Esophagus muscularis mucosa (tissue), 4 donors: ENCODE data around the gene SLC9A4.

Experiments
- CTCF ChIP-seq, 3 experiments: fragments of 200-600 bp in 2 of 3; fragments of 450-650 bp in 1 of 3; sonication (generic) in 2 of 3; IDR thresholded peaks; one replicate each; pipeline ENCODE4 v1.5.1; 2017 to 2019; ENCODE audit warnings: antibody characterized with exemption in 3 of 3, mild to moderate bottlenecking in 2 of 3, moderate library complexity in 1 of 3
- EP300 ChIP-seq: sonication (generic); formaldehyde crosslinking; IDR thresholded peaks from one replicate; pipeline ENCODE4 v1.6.1; 2017; ENCODE audit warnings: antibody characterized with exemption
- POLR2A ChIP-seq: fragments of 450-650 bp; IDR thresholded peaks from one replicate; pipeline ENCODE4 v1.6.1; 2017; ENCODE audit warnings: antibody characterized with exemption, moderate library complexity, mild to moderate bottlenecking, low read depth
- POLR2AphosphoS5 ChIP-seq, 2 donors: sonication (generic); formaldehyde crosslinking; IDR thresholded peaks; one replicate each; pipeline ENCODE4 v1.6.1; 2017; ENCODE audit warnings: antibody characterized with exemption in 2 of 2

- TF ChIP-seq CTCF (IDR thresholded peaks at IDR 0.05) (no peak), POLR2A (no peak), EP300 (no peak), POLR2AphosphoS5 (IDR thresholded peaks at IDR 0.05) (no peak)
These were observed 49.7 kb upstream of the SLC9A4 start for GRCh38 chr2:102423368-102423767.
